ENCODE measurements around the gene AOPEP. TPM values are rescaled to one million over a fixed set of nuclear protein-coding genes. Genes with fewer than 3 reads are reported as not detected.

Gene AOPEP
- total RNA-seq, 1 experiment from 2014 or later = 36.4 TPM

DNA sequence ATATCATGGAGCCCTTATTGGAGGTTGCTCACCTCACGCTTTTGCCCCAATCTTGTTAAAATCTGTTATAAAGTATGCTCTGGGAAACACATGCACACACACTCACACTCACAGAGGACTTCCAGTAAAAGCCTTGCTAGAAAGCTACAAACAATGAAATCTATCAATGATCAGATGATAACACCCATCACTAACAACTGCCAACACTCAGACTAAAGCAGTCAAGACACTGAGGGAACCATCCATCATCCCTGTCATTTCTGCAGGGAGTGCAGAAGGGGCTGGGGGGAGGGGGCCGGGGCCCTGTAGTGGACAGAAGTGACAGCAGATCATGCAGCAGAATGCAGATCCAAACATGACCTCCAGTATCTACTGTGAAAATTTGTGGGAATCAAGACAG, 179.1 kb downstream of the AOPEP start:
- no peak overlapping the region for H3K4me3 ChIP-seq (ENCODE audit: low read depth in 2 of 2, low read length in 2 of 2)
- H3K9me3 ChIP-seq (ENCODE audit: control insufficient read depth, insufficient read depth, low read depth, low read length) = no peaks in the 10 kb centered on the region
- ChIA-PET CTCF (no interaction called here), POLR2A (no interaction called here)
- H3K4me1 ChIP-seq (ENCODE audit: control insufficient read depth, insufficient read depth, low read length) = peaks cover 37% of the 10 kb centered on the region
- no TSS peak for BruUV-seq (replicated peaks)
- in situ Hi-C loops (cut with HindIII; ENCODE audit: low pct_unique_long_range_greater_than_20kb, low sequenced_read_pairs) (no loop called here), intact Hi-C loops (cut with micrococcal nuclease; ENCODE audit: unreplicated experiment) (no loop called here)
- H3K27me3 ChIP-seq (ENCODE audit: control insufficient read depth, insufficient read depth, low read length) = no peaks in the 10 kb centered on the region
- ATAC-seq (no peak), DNase-seq (ENCODE audit: low read depth, low spot score) (no peak)
- no peak overlapping the region for H3K27ac ChIP-seq (ENCODE audit: low read length)
- TF ChIP-seq TCF7L2 (IDR thresholded peaks at IDR 0.05; ENCODE audit: low read depth, low read length) (no peak), SIN3A (IDR thresholded peaks at IDR 0.05; ENCODE audit: borderline replicate concordance, insufficient read depth, low read depth, low read length) (no peak), POLR2AphosphoS5 (IDR thresholded peaks at IDR 0.05; ENCODE audit: low read depth, low read length) (no peak)
- no peaks in the 10 kb centered on the region for H3K36me3 ChIP-seq (ENCODE audit: control insufficient read depth, insufficient read depth, low read length)

DNA sequence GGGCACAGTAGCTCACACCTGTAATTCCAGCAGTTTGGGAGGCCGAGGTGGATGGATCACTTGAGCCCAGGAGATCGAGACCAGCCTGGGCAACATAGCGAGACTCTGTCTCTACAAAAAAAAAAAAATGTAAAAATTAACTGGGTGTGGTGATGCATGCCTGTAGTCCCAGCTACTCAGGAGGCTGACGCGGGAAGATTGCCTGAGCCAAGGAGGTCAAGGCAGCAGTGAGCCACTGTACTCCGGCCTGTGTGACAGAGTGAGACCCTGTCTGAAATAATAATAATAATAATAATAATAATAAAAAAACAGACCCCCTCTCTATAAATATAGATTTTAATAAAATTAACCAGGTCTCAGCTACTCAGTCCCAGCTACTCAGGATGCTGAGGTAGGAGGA, 179.7 kb downstream of the AOPEP start:
- ChIA-PET POLR2A (no interaction called here), CTCF (no interaction called here)
- Histone ChIP-seq H3K27ac (ENCODE audit: low read length) (no peak overlapping the region), H3K4me3 (ENCODE audit: low read depth in 2 of 2, low read length in 2 of 2) (no peak overlapping the region), H3K9me3 (ENCODE audit: control insufficient read depth, insufficient read depth, low read depth, low read length) (no peaks in the 10 kb centered on the region), H3K36me3 (ENCODE audit: control insufficient read depth, insufficient read depth, low read length) (no peaks in the 10 kb centered on the region), H3K27me3 (ENCODE audit: control insufficient read depth, insufficient read depth, low read length) (no peaks in the 10 kb centered on the region), H3K4me1 (ENCODE audit: control insufficient read depth, insufficient read depth, low read length) (peaks cover 43% of the 10 kb centered on the region)
- intact Hi-C loops (cut with micrococcal nuclease; ENCODE audit: unreplicated experiment) (no loop called here), in situ Hi-C loops (cut with HindIII; ENCODE audit: low pct_unique_long_range_greater_than_20kb, low sequenced_read_pairs) (no loop called here)
- no TSS peak for BruUV-seq (replicated peaks)
- TF ChIP-seq, protein P1, sequence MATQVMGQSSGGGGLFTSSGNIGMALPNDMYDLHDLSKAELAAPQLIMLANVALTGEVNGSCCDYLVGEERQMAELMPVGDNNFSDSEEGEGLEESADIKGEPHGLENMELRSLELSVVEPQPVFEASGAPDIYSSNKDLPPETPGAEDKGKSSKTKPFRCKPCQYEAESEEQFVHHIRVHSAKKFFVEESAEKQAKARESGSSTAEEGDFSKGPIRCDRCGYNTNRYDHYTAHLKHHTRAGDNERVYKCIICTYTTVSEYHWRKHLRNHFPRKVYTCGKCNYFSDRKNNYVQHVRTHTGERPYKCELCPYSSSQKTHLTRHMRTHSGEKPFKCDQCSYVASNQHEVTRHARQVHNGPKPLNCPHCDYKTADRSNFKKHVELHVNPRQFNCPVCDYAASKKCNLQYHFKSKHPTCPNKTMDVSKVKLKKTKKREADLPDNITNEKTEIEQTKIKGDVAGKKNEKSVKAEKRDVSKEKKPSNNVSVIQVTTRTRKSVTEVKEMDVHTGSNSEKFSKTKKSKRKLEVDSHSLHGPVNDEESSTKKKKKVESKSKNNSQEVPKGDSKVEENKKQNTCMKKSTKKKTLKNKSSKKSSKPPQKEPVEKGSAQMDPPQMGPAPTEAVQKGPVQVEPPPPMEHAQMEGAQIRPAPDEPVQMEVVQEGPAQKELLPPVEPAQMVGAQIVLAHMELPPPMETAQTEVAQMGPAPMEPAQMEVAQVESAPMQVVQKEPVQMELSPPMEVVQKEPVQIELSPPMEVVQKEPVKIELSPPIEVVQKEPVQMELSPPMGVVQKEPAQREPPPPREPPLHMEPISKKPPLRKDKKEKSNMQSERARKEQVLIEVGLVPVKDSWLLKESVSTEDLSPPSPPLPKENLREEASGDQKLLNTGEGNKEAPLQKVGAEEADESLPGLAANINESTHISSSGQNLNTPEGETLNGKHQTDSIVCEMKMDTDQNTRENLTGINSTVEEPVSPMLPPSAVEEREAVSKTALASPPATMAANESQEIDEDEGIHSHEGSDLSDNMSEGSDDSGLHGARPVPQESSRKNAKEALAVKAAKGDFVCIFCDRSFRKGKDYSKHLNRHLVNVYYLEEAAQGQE (IDR thresholded peaks at IDR 0.05; ENCODE audit: insufficient read depth in 1 of 2, low read depth in 2 of 2, low read length in 1 of 2) = no peak
- TF ChIP-seq TCF7L2 (IDR thresholded peaks at IDR 0.05; ENCODE audit: low read depth, low read length) = no peak
- DNase-seq (ENCODE audit: low read depth, low spot score) (no peak), ATAC-seq (no peak)

DNA sequence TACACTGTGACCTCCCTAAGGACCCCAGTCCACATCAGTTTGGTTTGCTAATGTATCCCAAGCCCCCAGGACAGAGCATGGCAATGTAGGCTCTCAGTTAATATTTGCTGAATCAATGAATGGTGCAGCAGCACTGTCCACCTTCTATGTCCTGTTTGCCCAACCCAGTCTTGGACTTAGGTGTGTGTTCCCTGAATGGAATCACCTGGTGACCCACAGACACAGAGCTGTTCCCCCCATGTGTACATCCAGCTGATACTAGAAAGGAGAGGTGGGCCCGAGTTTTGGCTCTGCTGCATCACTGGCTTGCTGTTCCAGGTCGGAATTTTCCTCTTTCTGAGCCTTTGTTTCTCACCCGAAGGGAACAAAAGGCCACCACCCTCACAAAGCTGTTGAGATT, 180.2 kb downstream of the AOPEP start:
- intact Hi-C loops (cut with micrococcal nuclease; ENCODE audit: unreplicated experiment) = no loop called here
- TF ChIP-seq, protein P2, sequence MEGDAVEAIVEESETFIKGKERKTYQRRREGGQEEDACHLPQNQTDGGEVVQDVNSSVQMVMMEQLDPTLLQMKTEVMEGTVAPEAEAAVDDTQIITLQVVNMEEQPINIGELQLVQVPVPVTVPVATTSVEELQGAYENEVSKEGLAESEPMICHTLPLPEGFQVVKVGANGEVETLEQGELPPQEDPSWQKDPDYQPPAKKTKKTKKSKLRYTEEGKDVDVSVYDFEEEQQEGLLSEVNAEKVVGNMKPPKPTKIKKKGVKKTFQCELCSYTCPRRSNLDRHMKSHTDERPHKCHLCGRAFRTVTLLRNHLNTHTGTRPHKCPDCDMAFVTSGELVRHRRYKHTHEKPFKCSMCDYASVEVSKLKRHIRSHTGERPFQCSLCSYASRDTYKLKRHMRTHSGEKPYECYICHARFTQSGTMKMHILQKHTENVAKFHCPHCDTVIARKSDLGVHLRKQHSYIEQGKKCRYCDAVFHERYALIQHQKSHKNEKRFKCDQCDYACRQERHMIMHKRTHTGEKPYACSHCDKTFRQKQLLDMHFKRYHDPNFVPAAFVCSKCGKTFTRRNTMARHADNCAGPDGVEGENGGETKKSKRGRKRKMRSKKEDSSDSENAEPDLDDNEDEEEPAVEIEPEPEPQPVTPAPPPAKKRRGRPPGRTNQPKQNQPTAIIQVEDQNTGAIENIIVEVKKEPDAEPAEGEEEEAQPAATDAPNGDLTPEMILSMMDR (IDR thresholded peaks at IDR 0.05) = no peak
- no peak for TF ChIP-seq TCF7L2 (IDR thresholded peaks at IDR 0.05; ENCODE audit: low read depth, low read length)
- no peak for TF ChIP-seq SIN3A (IDR thresholded peaks at IDR 0.05; ENCODE audit: borderline replicate concordance, insufficient read depth, low read depth, low read length)
- TF ChIP-seq, protein P1 (IDR thresholded peaks at IDR 0.05; ENCODE audit: insufficient read depth in 1 of 2, low read depth in 2 of 2, low read length in 1 of 2) = no peak
- no peak overlapping the region for H3K4me3 ChIP-seq (ENCODE audit: low read depth in 2 of 2, low read length in 2 of 2)
- in situ Hi-C loops (cut with HindIII; ENCODE audit: low pct_unique_long_range_greater_than_20kb, low sequenced_read_pairs) = no loop called here
- H3K4me1 ChIP-seq (ENCODE audit: control insufficient read depth, insufficient read depth, low read length) = peaks cover 47% of the 10 kb centered on the region
- H3K9me3 ChIP-seq (ENCODE audit: control insufficient read depth, insufficient read depth, low read depth, low read length) = no peaks in the 10 kb centered on the region
- DNase-seq (ENCODE audit: low read depth, low spot score) (no peak), ATAC-seq (no peak)
- peak overlapping the region; percentile 72 for H3K27ac ChIP-seq (ENCODE audit: low read length)
- ChIA-PET POLR2A (no interaction called here), CTCF (no interaction called here)
- H3K36me3 ChIP-seq (ENCODE audit: control insufficient read depth, insufficient read depth, low read length) = no peaks in the 10 kb centered on the region
- no peaks in the 10 kb centered on the region for H3K27me3 ChIP-seq (ENCODE audit: control insufficient read depth, insufficient read depth, low read length)
- BruUV-seq (replicated peaks) = no TSS peak

All from Panc1 (cell line).